GM21529 (cell line): ENCODE data around the gene TMEM38B.
"Not testable (repeated sequence)": the region's sequence is repeated elsewhere in the genome, so short reads cannot be mapped to it uniquely, and the experiment has no call there.

Source experiments
- ATAC-seq: cut with Tn5 transposase; IDR thresholded peaks from one replicate; pipeline ENCODE4 v1.9.1; 2021; ENCODE audit not compliant: unreplicated experiment

Gene TMEM38B

DNA sequence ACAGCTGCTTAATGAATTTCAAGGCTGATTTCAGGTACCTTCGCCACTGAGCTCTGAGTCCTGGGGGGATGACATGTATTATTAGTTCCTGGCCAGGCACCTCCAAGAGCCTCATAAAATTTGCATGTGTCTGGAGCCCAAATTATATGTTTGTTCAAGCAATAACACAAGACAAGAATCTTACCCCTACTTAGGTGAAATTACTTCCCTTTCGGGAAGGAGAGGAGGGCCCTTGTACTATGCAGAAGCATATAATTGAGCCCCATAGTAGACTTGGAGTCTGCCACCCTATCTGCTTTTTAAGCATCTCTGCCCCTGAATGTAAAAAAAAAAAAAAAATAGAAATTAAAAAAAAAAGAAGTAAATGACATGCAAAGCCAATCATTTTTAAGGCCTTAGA is 13.0 kb upstream of the TMEM38B start:
- ATAC-seq, result no peak

DNA sequence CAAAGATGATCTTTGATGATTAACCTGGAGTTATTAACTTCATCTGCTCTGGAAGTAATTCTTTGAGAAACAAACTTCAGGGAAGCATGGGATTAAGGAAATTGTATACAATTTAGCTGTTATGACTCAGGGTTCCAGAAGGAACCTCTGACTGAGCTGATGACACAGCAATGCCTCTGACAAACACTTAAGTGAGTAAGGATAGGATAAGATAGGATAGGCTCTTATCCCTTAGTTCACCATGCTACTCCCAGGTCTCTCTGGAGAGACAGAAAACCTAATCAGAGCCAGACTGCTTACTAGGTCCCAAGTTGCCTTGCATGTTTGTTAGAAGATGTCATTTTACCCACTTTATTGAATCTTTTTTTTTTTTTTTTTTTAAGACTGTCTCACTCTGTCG is 12.6 kb upstream of the TMEM38B start:
- no peak for ATAC-seq

DNA sequence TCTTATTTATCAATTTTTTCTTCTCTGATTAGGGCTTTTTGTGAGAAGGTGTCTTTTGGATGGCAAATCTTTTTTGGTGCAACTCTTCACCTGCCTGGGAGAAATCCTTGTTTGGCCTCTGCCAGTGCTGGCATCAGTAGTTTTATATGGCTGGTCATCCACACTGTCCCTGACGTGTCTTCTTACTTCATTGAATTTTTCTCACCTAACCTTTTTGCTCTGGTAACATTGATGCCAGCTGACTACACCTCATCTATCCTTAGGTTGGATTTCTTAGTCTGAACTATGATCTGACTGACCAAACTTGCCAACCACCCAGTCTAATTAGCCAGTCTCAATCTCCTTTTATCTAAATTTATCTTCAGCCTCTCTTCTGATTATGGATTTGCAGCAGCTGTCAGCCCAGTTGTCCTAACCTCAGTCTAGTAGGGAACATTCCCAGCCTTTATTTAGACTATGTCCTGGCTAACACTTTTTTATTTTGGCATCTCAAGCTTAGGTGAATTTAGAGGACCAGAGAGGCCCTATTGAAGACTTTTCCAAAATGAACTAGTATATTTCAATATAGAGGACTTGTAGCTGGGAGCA is 10.6 kb upstream of the TMEM38B start:
- no peak for ATAC-seq

DNA sequence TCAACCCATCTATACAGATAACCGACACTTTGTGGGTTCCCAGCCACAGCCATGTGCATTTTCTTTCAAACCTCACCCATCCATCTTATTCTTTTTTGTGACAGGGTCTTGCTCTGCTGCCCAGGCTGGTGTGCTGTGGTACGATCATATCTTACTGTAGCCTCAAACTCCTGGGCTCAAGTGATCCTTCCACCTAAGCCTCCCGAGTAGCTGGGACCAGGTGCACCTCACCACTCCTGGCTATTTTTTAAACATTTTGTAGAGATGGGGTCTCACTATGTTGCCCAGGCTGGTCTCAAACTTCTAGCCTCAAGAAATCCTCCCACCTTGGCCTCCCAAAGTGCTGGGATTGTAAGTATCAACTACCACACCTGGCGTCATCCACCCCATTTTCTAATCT is 7.4 kb upstream of the TMEM38B start:
- ATAC-seq, result no peak

DNA sequence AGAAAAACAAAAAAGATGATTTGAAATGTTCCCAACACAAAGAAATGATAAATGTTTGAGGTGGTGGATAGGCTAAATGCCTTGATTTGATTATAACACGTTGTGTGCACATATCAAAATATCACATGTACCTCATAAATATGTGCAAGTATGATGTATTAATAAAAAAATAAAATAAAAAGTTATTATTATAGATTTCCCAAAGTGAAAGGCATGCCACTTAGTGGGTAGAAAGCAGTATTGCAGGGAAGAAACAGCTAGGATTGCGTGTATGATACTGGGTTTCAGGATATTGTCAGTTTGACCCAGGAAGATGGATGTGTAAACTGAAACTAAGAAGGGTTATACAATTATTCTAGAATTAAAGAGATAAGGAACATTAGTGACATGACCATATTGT is 3.6 kb upstream of the TMEM38B start:
- ATAC-seq, result no peak

DNA sequence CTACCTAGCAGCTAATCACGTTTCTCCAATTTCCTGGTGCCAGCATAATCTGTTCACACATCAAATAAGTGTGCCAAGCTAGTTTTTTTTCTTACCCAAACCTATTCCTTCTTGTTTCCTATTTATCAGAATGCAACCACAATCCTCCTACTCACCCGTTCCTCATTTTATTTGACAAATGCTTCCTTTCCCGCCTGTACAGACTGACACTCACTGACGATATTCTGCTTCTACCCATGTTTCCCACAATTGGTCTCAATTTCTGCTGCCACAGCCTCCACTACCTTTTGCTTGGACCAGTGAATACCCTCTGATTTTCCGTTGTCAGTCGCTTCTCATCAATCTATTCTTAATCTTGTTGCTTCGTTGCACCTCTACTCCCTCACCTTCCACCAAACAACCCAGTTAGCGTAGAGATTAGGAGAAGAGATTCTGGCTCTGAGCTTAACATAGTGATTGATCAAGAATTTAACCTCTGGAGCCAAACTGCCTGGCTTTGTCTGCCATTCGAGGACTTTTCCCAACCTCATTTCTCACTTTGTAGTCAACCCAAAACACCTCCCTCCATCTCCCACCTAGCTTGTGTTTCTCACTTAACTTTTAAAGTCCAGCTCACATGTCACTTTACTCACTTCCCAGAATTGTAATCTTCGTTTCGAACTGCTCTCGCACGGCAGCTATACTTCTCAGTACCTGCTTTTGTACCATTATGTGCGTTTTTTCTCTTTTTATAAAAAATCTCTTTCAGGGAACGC is 729 bp upstream of the TMEM38B start:
- ATAC-seq, result peak; percentile 29

DNA sequence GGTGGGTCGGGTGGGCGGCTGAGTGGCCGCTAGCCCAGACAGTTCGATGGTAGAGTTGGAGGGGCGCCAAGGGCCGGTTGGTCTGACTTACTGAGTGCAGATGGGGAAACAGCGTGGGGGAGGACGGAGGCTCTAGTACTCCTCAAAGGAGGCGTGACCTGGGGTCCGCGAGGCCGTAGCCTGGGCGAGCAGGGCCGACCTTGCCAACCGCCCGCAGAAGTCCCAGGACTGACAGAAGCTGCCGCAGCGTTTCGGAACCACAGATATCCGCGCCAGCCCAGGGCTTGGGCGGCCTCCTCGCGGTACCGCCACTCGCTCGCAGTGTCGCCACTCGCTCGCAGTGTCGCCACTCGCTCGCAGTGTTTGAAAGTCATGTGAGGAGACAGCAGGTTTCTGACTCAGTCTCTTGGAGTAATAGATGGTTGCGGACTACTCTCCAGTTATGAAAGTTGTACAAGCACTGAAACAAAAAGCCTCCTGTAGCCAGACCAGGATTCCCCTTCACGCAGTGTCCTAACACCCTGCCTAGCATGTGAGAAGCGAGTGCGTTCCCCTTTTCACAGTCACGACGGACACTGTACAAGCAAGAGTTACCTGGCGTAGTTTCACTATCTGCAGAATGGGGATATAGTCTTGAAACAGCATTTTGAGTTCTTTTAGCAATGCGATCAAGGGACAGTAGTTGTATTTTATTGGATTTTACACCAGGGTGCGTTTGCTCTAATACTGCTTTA is 674 bp downstream of the TMEM38B start:
- ATAC-seq, result peak; percentile 64

DNA sequence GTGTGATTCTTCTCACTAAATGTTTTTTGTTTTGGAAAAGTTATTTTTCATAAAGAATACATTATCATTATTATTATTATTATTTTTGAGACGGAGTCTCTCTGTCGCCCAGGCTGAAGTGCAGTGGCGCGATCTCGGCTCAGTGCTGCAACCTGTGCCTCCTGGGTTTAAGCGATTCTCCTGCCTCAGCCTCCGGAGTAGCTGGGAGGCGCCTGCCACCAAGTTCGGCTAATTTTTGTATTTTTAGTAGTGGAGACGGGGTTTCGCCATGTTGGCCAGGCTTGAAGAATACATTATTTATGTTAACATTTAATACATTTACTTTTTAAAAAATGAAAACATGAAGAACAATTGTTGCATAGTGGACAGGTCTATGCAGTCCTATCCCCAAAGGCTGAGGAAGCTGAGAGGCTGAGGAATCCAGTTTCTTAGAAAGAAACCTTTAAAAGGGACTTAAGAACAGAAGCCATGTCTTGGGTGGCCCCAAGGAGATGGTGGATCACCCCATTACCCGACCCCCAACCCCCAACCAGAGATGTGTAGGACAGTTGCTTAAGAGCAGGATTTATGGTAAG is 2.0 kb downstream of the TMEM38B start:
- ATAC-seq, result no peak

DNA sequence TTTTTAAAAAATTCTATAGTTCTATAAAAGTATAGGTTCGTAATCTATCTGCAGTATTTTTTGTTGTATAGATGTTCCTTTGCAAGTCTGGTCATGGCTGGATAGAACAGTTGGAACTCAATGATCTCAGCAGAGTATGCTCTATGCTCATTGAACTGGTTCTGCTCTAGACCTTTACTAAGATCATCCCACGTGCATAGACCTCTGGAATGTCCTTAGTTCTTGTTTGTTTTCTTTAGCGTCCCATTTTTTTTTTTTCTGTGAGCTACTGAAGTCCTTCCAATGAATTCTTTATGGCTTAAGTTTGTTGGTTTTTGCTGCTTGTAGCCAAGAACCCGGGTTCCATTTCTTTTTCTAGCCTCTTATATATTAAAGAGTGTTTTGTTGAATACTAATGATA is 3.5 kb downstream of the TMEM38B start:
- no peak for ATAC-seq

DNA sequence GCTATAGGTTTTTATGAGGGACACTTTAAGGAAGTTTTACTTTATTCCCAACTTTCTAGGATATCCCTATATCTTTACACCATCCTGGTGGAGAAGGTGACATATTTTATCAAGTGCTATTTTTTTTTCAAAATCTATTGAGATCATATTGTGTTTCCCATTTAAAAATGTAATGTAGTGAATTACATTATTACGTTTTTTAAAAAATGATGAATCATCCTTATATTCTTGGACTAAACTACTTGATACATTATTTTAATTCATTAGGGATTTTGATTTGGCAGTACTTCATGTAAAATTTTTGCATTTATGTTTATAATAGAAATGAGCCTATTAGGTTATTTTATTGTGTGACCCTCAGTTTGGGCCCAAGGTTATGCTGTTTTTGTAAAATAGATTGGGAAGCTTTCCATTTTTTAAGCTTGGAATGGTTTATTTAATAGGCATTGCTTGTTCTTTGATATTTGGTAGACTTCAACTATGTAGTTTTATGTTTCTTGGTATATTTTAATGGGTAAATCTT is 4.1 kb downstream of the TMEM38B start:
- ATAC-seq, result no peak

DNA sequence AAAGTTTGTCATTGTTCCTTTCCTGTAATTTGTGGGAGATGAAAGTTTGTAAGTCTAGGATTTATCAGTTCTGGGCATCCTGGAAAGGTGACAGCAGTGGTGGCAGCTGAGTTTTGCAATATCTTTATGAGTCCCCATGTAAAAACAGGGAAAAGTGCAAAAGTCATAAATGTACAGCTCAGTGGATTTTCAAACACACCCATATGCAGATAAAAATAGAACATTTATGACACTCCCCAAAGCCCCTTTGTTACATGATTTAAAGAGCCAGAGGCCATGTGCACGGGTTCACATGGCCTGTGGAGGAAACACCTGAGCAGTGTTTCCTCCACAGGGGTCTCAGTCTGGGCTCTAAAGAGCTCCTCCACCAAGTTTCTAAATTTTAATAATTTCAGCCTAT is 6.3 kb downstream of the TMEM38B start:
- no peak for ATAC-seq

DNA sequence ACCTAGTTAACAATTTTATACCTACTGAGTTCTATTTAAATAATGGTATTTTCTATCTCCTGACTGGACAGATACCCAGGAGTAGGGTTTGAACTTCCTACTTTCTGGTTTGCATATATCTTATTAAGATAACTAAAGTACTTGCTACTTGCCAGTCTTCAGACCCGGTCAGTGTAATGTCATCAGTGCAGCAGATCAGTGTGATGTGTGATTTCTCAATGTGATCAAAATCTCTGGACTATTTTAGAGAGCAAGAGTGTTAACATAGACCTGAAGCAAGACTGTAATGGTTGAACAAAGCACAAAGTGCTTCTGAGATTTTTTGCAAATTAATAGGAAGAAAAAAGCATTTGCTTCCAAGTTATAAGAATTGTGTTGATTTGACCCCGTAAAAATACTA is 6.8 kb downstream of the TMEM38B start:
- no peak for ATAC-seq

DNA sequence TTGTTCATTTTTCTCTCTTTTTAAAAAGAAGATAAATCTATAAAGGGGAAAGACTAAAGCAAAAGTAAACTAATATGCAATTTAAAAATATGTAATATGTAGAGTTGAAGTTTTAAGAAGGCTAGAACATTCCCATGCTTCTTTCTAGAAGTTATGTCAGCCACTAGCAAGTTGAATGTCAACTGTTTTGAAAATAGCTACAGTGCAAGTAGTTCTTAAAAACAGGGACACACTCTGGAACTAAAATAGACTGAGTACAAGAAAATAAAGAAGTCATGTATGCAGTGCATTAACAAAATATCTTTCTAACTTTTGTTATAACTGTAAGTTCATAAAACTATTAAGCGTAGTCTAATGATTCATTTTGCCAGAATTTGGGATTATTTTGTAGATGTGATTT is 7.9 kb downstream of the TMEM38B start:
- ATAC-seq, result no peak

DNA sequence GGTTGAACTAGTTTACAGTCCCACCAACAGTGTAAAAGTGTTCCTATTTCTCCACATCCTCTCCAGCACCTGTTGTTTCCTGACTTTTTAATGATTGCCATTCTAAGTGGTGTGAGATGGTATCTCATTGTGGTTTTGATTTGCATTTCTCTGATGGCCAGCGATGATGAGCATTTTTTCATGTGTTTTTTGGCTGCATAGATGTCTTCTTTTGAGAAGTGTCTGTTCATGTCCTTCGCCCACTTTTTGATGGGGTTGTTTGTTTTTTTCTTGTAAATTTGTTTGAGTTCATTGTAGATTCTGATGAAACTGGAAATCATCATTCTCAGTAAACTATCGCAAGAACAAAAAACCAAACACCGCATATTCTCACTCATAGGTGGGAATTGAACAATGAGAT is 9.3 kb downstream of the TMEM38B start:
- ATAC-seq, result not testable (repeated sequence)

DNA sequence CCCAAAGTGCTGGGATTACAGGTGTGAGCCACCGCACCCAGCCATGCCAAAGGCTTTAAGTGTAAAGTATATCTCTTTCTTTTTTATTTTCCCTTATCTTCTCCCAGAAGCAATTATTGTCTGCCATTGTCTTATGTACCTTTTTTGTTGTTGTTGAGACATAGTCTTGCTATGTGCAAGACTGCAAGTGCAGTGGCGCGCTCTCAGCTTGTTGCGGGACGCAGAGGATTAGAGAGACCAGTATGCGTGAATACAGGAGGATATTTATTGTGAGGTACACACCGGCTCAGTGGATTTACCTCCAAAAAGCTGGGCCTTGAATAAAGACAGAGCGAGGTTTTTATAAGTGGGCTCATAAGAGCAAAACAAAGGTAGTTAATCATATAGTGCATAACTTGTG is 11.8 kb downstream of the TMEM38B start:
- ATAC-seq, result no peak

DNA sequence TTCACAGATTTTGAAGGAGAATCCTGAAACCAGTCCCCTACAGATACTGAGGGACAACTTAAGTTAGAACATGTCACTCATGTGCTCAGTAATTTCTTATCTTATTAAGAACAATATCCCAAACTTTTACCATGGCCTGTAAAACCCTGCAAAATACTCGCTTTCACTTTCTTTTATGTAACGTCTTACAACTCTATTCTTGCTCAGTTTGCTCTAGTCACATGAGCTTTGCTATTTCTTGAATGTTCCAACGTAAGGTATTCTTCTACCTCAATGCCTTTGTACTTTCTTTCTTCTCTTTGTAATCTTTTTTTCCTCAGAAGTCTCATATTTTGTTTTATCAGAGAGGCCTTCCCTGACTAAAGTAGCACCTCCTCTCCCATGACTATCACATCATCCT is 14.1 kb downstream of the TMEM38B start:
- peak; percentile 59 for ATAC-seq

DNA sequence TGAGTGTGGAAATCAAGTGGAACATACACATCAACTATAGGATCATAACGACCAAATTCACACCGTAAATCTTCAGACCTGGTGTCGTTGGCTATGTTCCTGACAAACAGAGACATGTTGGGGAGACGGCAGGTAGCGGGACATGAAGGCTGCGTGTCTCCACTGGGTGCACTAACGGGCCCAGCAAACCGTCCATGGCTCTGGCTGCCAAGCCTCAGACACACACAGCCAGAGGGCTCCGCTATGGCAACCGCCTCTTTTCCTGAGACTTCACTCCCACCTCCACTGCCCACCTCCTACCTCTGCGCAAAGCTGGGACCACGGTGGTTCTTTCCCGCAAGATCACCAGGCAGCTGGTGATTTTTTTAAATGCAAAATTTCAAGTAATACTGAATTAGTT is 16.3 kb downstream of the TMEM38B start:
- ATAC-seq, result no peak

DNA sequence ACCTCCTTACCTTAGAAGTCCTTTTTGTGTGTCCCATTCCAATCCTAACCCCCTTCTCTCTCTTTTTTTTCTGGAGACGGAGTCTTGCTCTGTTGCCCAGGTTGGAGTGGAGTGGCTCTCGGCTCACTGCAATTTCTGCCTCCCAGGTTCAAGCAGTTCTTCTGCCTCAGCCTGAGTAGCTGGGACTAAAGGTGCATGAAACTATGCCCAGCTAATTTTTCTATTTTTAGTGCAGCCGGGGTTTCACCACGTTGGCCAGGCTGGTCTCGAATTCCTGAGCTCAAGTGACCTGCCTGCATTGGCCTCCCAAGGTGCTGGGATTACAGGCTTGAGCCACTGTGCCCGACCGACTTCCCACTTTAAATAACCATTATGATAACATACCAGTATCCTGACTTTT is 17.5 kb downstream of the TMEM38B start:
- ATAC-seq, result no peak

DNA sequence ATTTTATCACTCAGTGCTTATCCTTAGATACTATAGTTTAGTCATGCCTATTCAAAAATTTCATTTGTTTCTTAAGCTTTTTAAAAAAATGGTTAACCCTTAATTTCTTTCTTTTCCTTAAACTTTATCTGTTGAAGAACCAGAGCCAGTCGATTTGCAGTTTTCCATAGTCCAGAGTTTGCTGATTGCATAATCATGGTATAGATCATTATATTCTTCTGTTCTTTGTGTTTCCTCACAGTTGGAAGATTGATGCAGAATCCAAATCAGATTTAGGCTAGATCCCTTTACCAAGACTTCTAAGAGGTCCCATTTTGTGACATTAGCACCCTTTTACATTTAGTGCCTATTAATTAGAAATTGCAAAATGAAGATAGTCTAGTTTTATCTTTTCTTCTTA is 18.0 kb downstream of the TMEM38B start:
- no peak for ATAC-seq

DNA sequence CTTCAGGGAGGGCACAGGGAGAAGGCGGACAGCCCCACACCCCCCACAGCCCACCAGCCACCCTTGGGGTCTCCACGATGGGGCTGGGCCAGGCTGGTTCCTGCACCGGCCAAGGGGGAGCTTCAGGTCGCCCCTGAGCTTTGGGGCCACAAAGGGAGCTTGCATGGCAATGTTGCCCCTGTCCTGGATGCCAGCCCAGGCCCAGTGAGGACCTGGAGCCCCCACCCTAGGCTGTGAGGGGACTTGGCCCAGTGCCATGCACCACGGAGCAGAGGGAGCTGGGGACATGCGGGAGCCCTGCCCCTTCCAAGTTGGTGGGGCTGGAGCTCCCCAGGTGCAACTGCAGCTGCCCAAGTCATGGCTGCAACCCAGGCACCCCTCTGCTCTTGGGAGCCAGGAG is 18.4 kb downstream of the TMEM38B start:
- ATAC-seq, result no peak

DNA sequence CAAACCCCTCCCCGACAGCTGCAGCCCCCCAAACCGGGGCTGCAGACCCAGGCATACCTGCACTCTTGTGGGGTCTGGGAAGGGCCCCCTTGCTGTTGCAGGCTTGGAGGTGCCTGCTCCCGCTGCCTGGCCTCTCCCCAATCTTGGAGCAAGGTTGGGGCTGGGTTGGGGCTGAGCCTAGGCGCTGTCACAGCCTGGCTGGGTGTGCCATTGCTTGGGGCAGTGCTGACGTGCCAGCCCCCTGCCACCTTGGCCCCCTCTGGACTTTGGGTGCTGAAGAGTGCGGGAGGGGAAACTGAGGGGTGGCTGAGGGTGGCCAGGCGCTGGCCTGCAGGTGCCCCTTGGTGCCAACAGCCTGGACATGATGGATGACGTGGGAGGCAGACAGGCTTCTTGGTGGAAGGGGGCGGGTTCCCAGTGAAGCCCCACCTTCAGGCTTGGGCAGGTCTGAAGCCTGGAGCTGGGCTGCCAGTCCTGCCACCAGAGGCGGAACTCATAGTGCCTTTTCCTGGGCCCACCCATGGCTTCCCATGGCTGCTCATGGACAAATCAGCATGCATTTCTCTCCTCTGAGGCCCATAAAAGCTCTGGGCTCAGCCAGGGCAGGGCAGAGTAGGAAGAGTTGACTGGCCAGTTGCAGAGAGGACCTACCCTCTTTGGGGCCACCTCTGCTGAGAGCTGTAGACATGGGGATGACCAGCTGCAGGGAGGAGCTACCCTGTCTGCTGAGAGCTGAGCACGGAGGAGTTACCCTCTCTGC is 19.1 kb downstream of the TMEM38B start:
- ATAC-seq, result no peak
